ENCODE data around the gene JMJD1C.

The JMJD1C gene

GRCh38 chr10:63481815-63482421 lies 16.1 kb upstream of the JMJD1C start:
- no peak for TF ChIP-seq Cebpa-rat (IDR thresholded peaks at IDR 0.05)
- Histone ChIP-seq H3K4me1 (no peaks in the 10 kb centered on the region), H3K36me3 (peaks cover 7% of the 10 kb centered on the region; the same call in 1 of the 2 replicates), H3K9ac (no peak overlapping the region), H3K27ac (no peak overlapping the region), H4K20me1 (peaks cover 90% of the 10 kb centered on the region), H3K9me3 (no peaks in the 10 kb centered on the region; the same call in 1 of the 2 replicates), H3K27me3 (no peaks in the 10 kb centered on the region), H3K4me3 (no peak overlapping the region), H3K4me2 (no peak overlapping the region)

- no peak for TF ChIP-seq Cebpa-rat (IDR thresholded peaks at IDR 0.05)
- Histone ChIP-seq H3K36me3 (peaks cover 12% of the 10 kb centered on the region), H3K27me3 (no peaks in the 10 kb centered on the region), H3K27ac (no peak overlapping the region), H3K4me2 (no peak overlapping the region), H4K20me1 (peaks cover 90% of the 10 kb centered on the region), H3K9me3 (peaks cover 6% of the 10 kb centered on the region), H3K4me1 (no peaks in the 10 kb centered on the region), H3K9ac (no peak overlapping the region), H3K4me3 (no peak overlapping the region)
Observed at GRCh38 chr10:63480237-63480636, 14.5 kb upstream of the JMJD1C start.

- Histone ChIP-seq H3K36me3 (peaks cover 17% of the 10 kb centered on the region), H3K9ac (no peak overlapping the region), H3K27ac (no peak overlapping the region), H3K4me3 (no peak overlapping the region), H4K20me1 (peaks cover 90% of the 10 kb centered on the region), H3K27me3 (no peaks in the 10 kb centered on the region), H3K4me2 (no peak overlapping the region), H3K9me3 (peaks cover 6% of the 10 kb centered on the region), H3K4me1 (no peaks in the 10 kb centered on the region)
- TF ChIP-seq Cebpa-rat (IDR thresholded peaks at IDR 0.05) = no peak
Observed at GRCh38 chr10:63478564-63478963, 12.8 kb upstream of the JMJD1C start.

- Histone ChIP-seq H3K4me1 (no peaks in the 10 kb centered on the region), H3K27me3 (no peaks in the 10 kb centered on the region), H4K20me1 (peaks cover 90% of the 10 kb centered on the region), H3K9me3 (peaks cover 6% of the 10 kb centered on the region), H3K27ac (no peak overlapping the region), H3K4me2 (no peak overlapping the region), H3K36me3 (peaks cover 17% of the 10 kb centered on the region), H3K9ac (no peak overlapping the region), H3K4me3 (no peak overlapping the region)
- TF ChIP-seq Cebpa-rat (IDR thresholded peaks at IDR 0.05) = no peak
Observed at GRCh38 chr10:63477927-63478326, 12.2 kb upstream of the JMJD1C start.

- H3K4me1 ChIP-seq = no peaks in the 10 kb centered on the region
- TF ChIP-seq Cebpa-rat (IDR thresholded peaks at IDR 0.05) = peak; percentile 77
Observed at GRCh38 chr10:63474488-63474887, 8.7 kb upstream of the JMJD1C start.

GRCh38 chr10:63470928-63471327 lies 5.2 kb upstream of the JMJD1C start:
- no peak overlapping the region for H3K9ac ChIP-seq

More at GRCh38 chr10:63474488-63474887, 8.7 kb upstream of the JMJD1C start:
- Histone ChIP-seq H4K20me1 (peaks cover 94% of the 10 kb centered on the region), H3K9ac (no peak overlapping the region), H3K36me3 (peaks cover 13% of the 10 kb centered on the region), H3K4me3 (no peak overlapping the region), H3K27me3 (no peaks in the 10 kb centered on the region; the same call in 1 of the 2 replicates), H3K27ac (no peak overlapping the region), H3K4me2 (no peak overlapping the region), H3K9me3 (peaks cover 6% of the 10 kb centered on the region)

GRCh38 chr10:63468947-63469346 lies 3.2 kb upstream of the JMJD1C start:
- Histone ChIP-seq H3K27ac (no peak overlapping the region), H3K4me1 (peaks cover 15% of the 10 kb centered on the region), H4K20me1 (peaks cover 100% of the 10 kb centered on the region), H3K27me3 (peaks cover 48% of the 10 kb centered on the region), H3K36me3 (no peaks in the 10 kb centered on the region), H3K4me3 (no peak overlapping the region), H3K9me3 (no peaks in the 10 kb centered on the region), H3K4me2 (no peak overlapping the region), H3K9ac (no peak overlapping the region)
- no peak for TF ChIP-seq Cebpa-rat (IDR thresholded peaks at IDR 0.05)

More at GRCh38 chr10:63470928-63471327, 5.2 kb upstream of the JMJD1C start:
- no peak overlapping the region for H3K4me2 ChIP-seq
- 0 out of 2 replicates have a peak, but pooled peaks cover 5% of the 10 kb centered on the region for H3K36me3 ChIP-seq
- no peaks in the 10 kb centered on the region for H3K9me3 ChIP-seq
- TF ChIP-seq Cebpa-rat (IDR thresholded peaks at IDR 0.05) = no peak
- H4K20me1 ChIP-seq = peaks cover 100% of the 10 kb centered on the region
- H3K27ac ChIP-seq = no peak overlapping the region
- no peak overlapping the region for H3K4me3 ChIP-seq
- H3K4me1 ChIP-seq = peaks cover 10% of the 10 kb centered on the region
- H3K27me3 ChIP-seq = peaks cover 28% of the 10 kb centered on the region

- H3K27me3 ChIP-seq = peaks cover 49% of the 10 kb centered on the region
- no peak overlapping the region for H3K27ac ChIP-seq
- H3K9ac ChIP-seq = no peak overlapping the region
- no peak for TF ChIP-seq Cebpa-rat (IDR thresholded peaks at IDR 0.05)
- no peak overlapping the region for H3K4me2 ChIP-seq
- H4K20me1 ChIP-seq = peaks cover 100% of the 10 kb centered on the region
- H3K36me3 ChIP-seq = no peaks in the 10 kb centered on the region
- 0 out of 2 replicates have a peak, but pooled peaks cover 3% of the 10 kb centered on the region for H3K9me3 ChIP-seq
- H3K4me3 ChIP-seq = no peak overlapping the region
- peaks cover 15% of the 10 kb centered on the region for H3K4me1 ChIP-seq
Observed at GRCh38 chr10:63467841-63468240, 2.1 kb upstream of the JMJD1C start.

GRCh38 chr10:63466144-63466935 lies 563 bp upstream of the JMJD1C start:
- H3K27ac ChIP-seq = peak overlapping the region; percentile 62
- peaks cover 15% of the 10 kb centered on the region for H3K4me1 ChIP-seq
- H3K27me3 ChIP-seq = peaks cover 49% of the 10 kb centered on the region
- peaks cover 100% of the 10 kb centered on the region for H4K20me1 ChIP-seq
- H3K4me2 ChIP-seq = peak overlapping the region; percentile 92
- no peak for TF ChIP-seq Cebpa-rat (IDR thresholded peaks at IDR 0.05)
- no peaks in the 10 kb centered on the region for H3K36me3 ChIP-seq
- H3K4me3 ChIP-seq = peak overlapping the region; percentile 79
- peak overlapping the region; percentile 81 for H3K9ac ChIP-seq
- 0 out of 2 replicates have a peak, but pooled peaks cover 3% of the 10 kb centered on the region for H3K9me3 ChIP-seq
